HUDEP-2 (cell line): ENCODE results near the gene OR2V2.
A peak's percentile ranks its signal among the peaks of the same experiment; 100 is the strongest.

Experiments used
- DNase-seq, 76 experiments: peaks; one replicate each; lab custom pipeline; 2025; ENCODE audit not compliant: unreplicated experiment in 76 of 76; lab: John Stamatoyannopoulos, UW

OR2V2 gene

GRCh38 chr5:181138258-181138657 lies 9.1 kb upstream of the OR2V2 start:
- DNase-seq = peak in 55 of 76 experiments; percentile 5 to 77 (median 33)

- DNase-seq = no peak
Measured at GRCh38 chr5:181140766-181141165, 6.6 kb upstream of the OR2V2 start.

GRCh38 chr5:181142054-181142453 lies 5.3 kb upstream of the OR2V2 start:
- DNase-seq = no peak

GRCh38 chr5:181145133-181145532 lies 2.3 kb upstream of the OR2V2 start:
- no peak for DNase-seq

- DNase-seq = no peak
Measured at GRCh38 chr5:181149355-181149754, 2.0 kb downstream of the OR2V2 start.

GRCh38 chr5:181149806-181150733 lies 2.7 kb downstream of the OR2V2 start:
- DNase-seq = no peak

- peak in 14 of 76 experiments; percentile 3 to 42 (median 16) for DNase-seq
Measured at GRCh38 chr5:181151146-181151545, 3.8 kb downstream of the OR2V2 start.

GRCh38 chr5:181152406-181152805 lies 5.0 kb downstream of the OR2V2 start:
- no peak for DNase-seq

GRCh38 chr5:181153814-181154213 lies 6.4 kb downstream of the OR2V2 start:
- DNase-seq = no peak

GRCh38 chr5:181156758-181157157 lies 9.4 kb downstream of the OR2V2 start:
- DNase-seq = no peak

GRCh38 chr5:181158869-181159268 lies 11.5 kb downstream of the OR2V2 start:
- no peak for DNase-seq

GRCh38 chr5:181159286-181160151 lies 12.1 kb downstream of the OR2V2 start:
- peak in 74 of 76 experiments; percentile 12 to 95 (median 81) for DNase-seq

GRCh38 chr5:181160152-181160754 lies 12.9 kb downstream of the OR2V2 start:
- peak in 34 of 76 experiments; percentile 1 to 51 (median 24) for DNase-seq

- DNase-seq = peak in 52 of 76 experiments; percentile 9 to 72 (median 41)
Measured at GRCh38 chr5:181160755-181161533, 13.6 kb downstream of the OR2V2 start.

- peak in 43 of 76 experiments; percentile 4 to 67 (median 34) for DNase-seq
Measured at GRCh38 chr5:181161534-181162175, 14.3 kb downstream of the OR2V2 start.

GRCh38 chr5:181163487-181164075 lies 16.2 kb downstream of the OR2V2 start:
- DNase-seq = peak in 32 of 76 experiments; percentile 10 to 51 (median 32)

- peak in 60 of 76 experiments; percentile 7 to 78 (median 48) for DNase-seq
Measured at GRCh38 chr5:181164076-181164952, 16.9 kb downstream of the OR2V2 start.
